Mucosa of descending colon (tissue), 3 donors: Measurements from ENCODE around the gene ZBTB17. TPM values are rescaled to one million over a fixed set of nuclear protein-coding genes. Genes with fewer than 3 reads are reported as not detected.
A peak's percentile ranks its signal among the peaks of the same experiment; 100 is the strongest.

ENCODE experiments used
- ATAC-seq: fragments of 200-7000 bp; cut with Tn5 transposase; one replicate; pipeline ENCODE4 v1.9.1; 2020; ENCODE audit warnings: mild to moderate bottlenecking, moderate library complexity
- DNase-seq, 3 donors: peaks; one replicate each; pipeline ENCODE4 v3.0.0-alpha.2; 2020
- H3K36me3 ChIP-seq: fragments of 200-600 bp; one replicate; pipeline ENCODE4 v1.8.0; 2021; ENCODE audit warnings: low read depth, mild to moderate bottlenecking
- H3K4me1 ChIP-seq: fragments of 200-600 bp; one replicate; pipeline ENCODE4 v1.8.0; 2021; ENCODE audit warnings: low read depth, mild to moderate bottlenecking
- H3K4me3 ChIP-seq: fragments of 200-600 bp; one replicate; pipeline ENCODE4 v1.8.0; 2021; ENCODE audit warnings: mild to moderate bottlenecking
- H3K9me3 ChIP-seq: fragments of 200-600 bp; one replicate; pipeline ENCODE4 v1.8.0; 2021; ENCODE audit warnings: mild to moderate bottlenecking
- intact Hi-C, 2 donors: fragments of 100-400 bp; cut with DNase I in 1 of 2; cut with micrococcal nuclease in 1 of 2; formaldehyde crosslinking; loops; one replicate each; pipeline versions ENCODE4 v1.11.0 to v1.11.1; 2022; cut with DNase I, micrococcal nuclease
- total RNA-seq, 3 donors: library from RNA; stranded (reverse); fragmentation: NEBNext Ultra II Directional in 2 of 3; extraction: Animal tissue kit (Norgen Biotek cat#: 25700) in 2 of 3; gene quantifications; one replicate each; pipeline versions ENCODE4 v1.2.1 to v1.2.4, GENCODE V29; 2021 to 2023
- TF ChIP-seq, protein P1 (sequence below): fragments of 200-600 bp; IDR thresholded peaks from one replicate; pipeline ENCODE4 v1.8.0; 2022; ENCODE audit warnings: antibody characterized with exemption, mild to moderate bottlenecking
- donor health status: DM: no; HTN: no; CAD: no; lungs with moderate emphysema.
- donor health status: DM: no; HTN: no; CAD: no.
- donor health status: DM: no; HTN: yes; CAD: no.

The ZBTB17 gene
- total RNA-seq, 3 donors from 2014 or later: 29.2 to 40.8 (median 34.6) TPM

DNA sequence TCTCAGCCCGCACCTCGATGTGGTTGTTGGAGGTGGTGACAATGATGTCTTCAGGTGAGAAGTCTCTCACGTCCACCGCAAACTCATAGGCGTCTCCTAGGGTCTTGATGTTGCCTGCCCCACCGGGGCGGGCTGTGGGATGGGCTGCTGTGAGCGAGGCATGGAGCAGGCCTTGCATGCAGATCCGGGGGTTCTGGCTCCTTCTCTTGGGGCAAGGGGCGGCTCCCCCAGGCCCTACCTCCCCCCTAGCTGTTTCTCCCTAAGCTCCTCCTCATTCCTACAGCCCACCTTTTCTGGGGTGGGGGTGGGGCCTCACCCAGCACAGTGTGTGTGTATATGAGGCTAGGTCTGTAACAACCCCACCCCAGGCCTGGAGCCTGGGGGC is 41.2 kb upstream of the ZBTB17 start:
- TF ChIP-seq, protein P1, sequence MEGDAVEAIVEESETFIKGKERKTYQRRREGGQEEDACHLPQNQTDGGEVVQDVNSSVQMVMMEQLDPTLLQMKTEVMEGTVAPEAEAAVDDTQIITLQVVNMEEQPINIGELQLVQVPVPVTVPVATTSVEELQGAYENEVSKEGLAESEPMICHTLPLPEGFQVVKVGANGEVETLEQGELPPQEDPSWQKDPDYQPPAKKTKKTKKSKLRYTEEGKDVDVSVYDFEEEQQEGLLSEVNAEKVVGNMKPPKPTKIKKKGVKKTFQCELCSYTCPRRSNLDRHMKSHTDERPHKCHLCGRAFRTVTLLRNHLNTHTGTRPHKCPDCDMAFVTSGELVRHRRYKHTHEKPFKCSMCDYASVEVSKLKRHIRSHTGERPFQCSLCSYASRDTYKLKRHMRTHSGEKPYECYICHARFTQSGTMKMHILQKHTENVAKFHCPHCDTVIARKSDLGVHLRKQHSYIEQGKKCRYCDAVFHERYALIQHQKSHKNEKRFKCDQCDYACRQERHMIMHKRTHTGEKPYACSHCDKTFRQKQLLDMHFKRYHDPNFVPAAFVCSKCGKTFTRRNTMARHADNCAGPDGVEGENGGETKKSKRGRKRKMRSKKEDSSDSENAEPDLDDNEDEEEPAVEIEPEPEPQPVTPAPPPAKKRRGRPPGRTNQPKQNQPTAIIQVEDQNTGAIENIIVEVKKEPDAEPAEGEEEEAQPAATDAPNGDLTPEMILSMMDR: no peak
- DNase-seq (no peak), ATAC-seq (no peak)
- Histone ChIP-seq H3K36me3 (no peaks in the 10 kb centered on the region), H3K4me1 (peaks cover 16% of the 10 kb centered on the region), H3K4me3 (no peak overlapping the region), H3K9me3 (no peaks in the 10 kb centered on the region)
- intact Hi-C loops: no loop called here

- TF ChIP-seq, protein P1: no peak
Observed at GRCh38 chr1:16015960-16016901, 40.3 kb upstream of the ZBTB17 start.

DNA sequence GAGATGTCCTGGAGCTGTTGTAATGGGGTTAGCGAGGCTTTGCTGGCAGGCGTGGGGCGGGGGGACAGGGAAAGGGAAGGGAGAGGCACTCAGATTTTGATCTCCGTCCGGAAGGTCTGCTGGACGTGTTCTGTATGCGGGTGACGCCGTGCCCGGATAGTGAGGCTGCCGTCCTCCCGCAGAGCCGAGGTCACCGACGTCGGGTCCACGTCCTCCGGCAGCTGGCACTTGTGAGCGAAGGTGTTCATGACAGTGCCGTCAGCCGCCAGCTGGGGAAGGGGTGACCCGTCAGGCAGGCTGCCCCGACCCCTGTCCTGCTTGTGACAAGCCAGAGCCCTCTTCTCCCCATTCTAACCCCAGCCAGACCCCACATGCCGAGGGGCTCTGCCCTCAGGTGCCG is 39.6 kb upstream of the ZBTB17 start:
- Histone ChIP-seq H3K4me3 (no peak overlapping the region), H3K4me1 (peaks cover 16% of the 10 kb centered on the region), H3K36me3 (no peaks in the 10 kb centered on the region), H3K9me3 (no peaks in the 10 kb centered on the region)
- intact Hi-C loops: no loop called here
- TF ChIP-seq, protein P1: no peak
- DNase-seq (no peak), ATAC-seq (no peak)

More at GRCh38 chr1:16015960-16016901, 40.3 kb upstream of the ZBTB17 start:
- no peak for ATAC-seq
- Histone ChIP-seq H3K36me3 (no peaks in the 10 kb centered on the region), H3K4me1 (peaks cover 16% of the 10 kb centered on the region), H3K9me3 (no peaks in the 10 kb centered on the region), H3K4me3 (no peak overlapping the region)
- intact Hi-C loops: no loop called here
- DNase-seq: no peak

GRCh38 chr1:16014509-16015482 is 38.9 kb upstream of the ZBTB17 start:
- no peaks in the 10 kb centered on the region for H3K36me3 ChIP-seq
- intact Hi-C loops: no loop called here
- no peaks in the 10 kb centered on the region for H3K9me3 ChIP-seq
- TF ChIP-seq, protein P1: no peak
- no peak overlapping the region for H3K4me3 ChIP-seq
- DNase-seq (no peak), ATAC-seq (no peak)
- peaks cover 16% of the 10 kb centered on the region for H3K4me1 ChIP-seq

GRCh38 chr1:16013908-16014258 is 38.0 kb upstream of the ZBTB17 start:
- intact Hi-C loops: no loop called here
- DNase-seq (no peak), ATAC-seq (peak; percentile 4)
- Histone ChIP-seq H3K4me3 (no peak overlapping the region), H3K9me3 (no peaks in the 10 kb centered on the region), H3K4me1 (peaks cover 16% of the 10 kb centered on the region), H3K36me3 (no peaks in the 10 kb centered on the region)
- TF ChIP-seq, protein P1: no peak
